GM21529 (cell line): ENCODE results near the gene ACOT6.
A peak's percentile ranks its signal among the peaks of the same experiment; 100 is the strongest.
"Not testable (repeated sequence)": the region's sequence is repeated elsewhere in the genome, so short reads cannot be mapped to it uniquely, and the experiment has no call there.

Experiments used
- ATAC-seq: cut with Tn5 transposase; IDR thresholded peaks from one replicate; pipeline ENCODE4 v1.9.1; 2021; ENCODE audit not compliant: unreplicated experiment

ACOT6 gene

GRCh38 chr14:73612339-73613045, at the start of gene ACOT6:
TSS of gene ACOT6 (plus strand) at chr14:73612517. CDS start at chr14:73612572, 55 bp downstream.
- peak; percentile 80 for ATAC-seq

DNA sequence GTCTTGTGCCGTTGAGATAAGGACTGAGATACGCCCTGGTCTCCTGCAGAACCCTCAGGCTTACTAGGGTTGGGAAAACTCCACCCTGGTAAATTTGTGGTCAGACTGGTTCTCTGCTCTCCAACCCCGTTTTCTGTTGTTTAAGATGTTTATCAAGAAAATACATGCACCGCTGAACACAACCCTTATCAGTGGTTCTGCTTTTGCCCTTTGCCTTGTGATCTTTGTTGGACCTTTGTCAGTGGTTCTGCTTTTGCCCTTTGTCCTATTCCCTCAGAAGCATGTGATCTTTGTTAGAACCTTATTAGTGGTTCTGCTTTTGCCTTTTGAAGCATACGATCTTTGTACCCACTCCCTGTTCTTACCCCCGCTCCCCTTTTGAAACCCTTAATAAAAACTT, 49.6 kb upstream of the ACOT6 start:
- not testable (repeated sequence) for ATAC-seq

DNA sequence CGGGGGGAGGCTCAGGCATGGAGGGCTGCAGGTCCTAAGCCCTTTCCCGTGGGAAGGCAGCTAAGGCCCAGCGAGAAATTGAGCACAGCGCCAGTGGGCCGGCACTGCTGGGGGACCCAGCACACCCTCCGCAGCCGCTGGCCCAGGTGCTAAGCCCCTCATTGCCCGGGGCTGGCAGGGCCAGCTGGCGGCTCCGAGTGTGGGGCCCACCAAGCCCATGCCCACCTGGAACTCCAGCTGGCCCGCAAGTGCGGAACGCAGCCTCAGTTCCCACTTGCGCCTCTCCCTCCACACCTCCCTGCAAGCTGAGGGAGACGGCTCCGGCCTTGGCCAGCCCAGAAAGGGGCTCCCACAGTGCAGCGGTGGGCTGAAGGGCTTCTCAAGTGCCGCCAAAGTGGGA, 45.9 kb upstream of the ACOT6 start:
- ATAC-seq = not testable (repeated sequence)

- not testable (repeated sequence) for ATAC-seq
These were observed 45.4 kb upstream of the ACOT6 start for GRCh38 chr14:73566935-73567334.

DNA sequence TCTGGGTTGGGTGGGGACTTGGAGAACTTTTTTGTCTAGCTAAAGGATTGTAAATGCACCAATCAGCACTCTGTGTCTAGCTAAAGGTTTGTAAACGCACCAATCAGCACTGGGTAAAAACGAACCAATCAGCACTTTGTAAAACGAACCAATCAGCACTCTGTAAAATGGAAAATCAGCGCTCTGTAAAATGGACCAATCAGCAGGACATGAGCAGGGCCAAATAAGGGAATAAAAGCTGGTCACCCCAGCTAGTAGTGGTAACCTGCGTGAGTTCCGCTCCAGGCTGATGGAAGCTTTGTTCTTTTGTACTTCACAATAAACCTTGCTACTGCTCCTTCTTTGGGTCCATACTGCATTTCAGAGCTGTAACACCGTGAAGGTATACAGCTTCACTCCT, 45.0 kb upstream of the ACOT6 start:
- no peak for ATAC-seq

DNA sequence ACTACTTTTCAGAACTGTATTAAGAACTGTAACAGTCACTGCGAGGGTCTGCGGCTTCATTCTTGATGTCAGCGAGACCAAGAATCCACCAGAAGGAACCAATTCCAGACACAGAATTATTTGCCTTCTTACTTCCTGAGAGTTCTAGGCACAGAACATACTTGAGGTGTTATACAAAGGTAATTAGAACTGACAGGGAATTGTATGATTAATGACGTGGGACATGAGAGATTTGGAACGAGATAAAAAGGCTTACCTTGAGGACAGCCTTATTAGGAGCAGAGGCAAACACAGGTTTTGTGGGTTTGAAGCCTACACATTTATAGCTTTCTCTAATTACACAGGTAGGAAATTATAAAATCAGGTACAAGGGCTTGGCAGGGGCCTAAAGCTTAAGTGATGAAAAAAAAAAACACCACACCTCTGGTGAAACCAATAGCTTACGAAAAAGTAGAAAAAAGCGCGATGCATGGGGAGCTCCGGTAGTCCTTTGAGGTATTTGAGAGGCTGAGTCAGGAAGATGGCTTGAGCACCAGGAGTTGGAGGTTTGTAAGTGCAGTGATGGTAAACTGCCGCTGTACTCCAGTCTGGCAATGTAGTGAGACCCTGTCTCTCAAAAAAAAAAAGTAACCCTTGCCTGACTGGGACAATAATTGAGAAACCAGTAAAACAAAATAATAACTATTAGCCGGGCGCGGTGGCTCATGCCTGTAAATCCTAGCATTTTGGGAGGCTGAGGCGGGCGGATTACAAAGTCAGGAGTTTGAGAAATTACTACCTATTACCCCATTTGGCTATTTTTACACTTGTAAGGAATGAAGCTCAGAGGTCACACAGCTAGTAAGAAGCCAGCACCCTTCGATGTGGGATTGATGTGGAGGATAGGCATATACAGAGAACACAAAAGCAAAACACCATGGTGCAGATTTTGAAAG, 44.1 kb upstream of the ACOT6 start:
- ATAC-seq = no peak

DNA sequence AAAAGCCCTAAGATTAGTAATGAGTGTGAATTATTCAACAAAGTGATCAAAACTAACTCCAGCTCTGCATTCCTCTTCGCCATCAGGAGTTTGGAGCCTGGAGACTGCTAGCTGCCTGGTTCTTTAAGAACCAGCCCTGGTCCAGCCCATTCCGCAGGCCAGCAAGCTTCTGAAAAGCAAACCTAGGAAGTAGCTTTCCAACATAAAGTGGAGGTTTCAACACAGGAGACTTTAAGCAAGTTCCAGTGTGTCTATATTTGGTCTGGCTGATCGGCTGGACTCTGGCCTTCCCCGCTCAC, 43.5 kb upstream of the ACOT6 start:
- not testable (repeated sequence) for ATAC-seq

DNA sequence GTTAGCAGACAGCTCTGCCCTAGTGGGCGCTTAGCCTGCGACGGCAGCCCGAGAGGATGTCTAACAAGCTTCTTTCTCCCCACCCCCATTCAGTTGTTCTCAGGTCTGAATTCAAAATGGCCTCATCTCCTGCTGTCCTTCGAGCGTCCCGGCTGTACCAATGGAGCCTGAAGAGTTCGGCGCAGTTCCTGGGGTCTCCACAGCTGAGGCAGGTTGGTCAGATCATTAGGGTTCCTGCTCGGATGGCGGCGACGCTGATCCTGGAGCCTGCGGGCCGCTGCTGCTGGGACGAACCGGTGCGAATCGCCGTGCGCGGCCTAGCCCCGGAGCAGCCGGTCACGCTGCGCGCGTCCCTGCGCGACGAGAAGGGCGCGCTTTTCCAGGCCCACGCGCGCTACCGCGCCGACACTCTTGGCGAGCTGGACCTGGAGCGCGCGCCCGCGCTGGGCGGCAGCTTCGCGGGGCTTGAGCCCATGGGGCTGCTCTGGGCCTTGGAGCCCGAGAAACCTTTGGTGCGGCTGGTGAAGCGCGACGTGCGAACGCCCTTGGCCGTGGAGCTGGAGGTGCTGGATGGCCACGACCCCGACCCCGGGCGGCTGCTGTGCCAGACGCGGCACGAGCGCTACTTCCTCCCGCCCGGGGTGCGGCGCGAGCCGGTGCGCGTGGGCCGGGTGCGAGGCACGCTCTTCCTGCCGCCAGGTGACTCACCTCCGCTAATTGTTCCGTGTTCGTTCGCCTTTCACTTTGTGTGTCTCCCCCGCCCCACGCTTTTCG, 42.9 kb upstream of the ACOT6 start, which contains the start of gene ACOT2:
Gene ACOT2, plus strand, starts transcription at position 29 of the 774 bp plus-strand sequence. Its CDS starts 28 bp downstream, at position 57.
- peak; percentile 64 for ATAC-seq

DNA sequence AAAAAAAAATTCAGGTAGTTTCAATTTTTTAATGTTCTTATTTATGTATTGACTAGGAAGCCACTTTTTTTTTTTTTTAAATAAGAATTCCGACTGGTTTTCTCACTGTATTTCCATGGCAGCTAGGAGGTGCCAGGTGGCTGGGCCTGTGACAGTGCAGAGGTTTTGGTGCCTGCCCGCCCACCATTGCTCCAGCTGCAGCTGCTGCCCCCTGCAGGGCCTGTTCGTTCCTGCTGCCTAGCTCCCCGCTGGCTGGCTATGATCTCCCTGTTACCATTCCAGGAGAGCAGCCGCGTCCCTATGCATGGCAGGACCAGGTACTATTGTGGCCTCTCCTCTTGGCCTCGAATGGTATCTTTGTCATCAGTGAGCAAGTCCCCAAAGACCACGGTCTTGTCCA, 41.4 kb upstream of the ACOT6 start:
- peak; percentile 41 for ATAC-seq

DNA sequence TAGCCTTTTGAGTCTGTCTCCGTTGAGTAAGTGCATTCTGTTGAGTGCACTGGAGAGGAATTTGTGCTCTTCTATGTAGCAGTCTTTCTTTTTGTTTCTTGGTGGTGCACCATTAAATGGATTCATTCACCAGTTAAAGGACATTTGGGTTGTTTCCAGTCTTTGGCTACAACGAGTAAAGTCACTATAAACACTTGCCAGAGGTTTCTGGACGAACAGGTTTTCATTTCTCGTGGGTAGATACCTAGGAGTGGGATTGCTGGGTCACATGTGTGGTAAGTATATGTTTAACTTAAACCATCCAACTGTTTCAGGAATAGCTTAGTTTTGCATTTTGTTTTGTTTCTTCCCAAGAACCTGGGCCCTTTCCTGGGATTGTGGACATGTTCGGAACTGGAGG, 39.3 kb upstream of the ACOT6 start:
- not testable (repeated sequence) for ATAC-seq

DNA sequence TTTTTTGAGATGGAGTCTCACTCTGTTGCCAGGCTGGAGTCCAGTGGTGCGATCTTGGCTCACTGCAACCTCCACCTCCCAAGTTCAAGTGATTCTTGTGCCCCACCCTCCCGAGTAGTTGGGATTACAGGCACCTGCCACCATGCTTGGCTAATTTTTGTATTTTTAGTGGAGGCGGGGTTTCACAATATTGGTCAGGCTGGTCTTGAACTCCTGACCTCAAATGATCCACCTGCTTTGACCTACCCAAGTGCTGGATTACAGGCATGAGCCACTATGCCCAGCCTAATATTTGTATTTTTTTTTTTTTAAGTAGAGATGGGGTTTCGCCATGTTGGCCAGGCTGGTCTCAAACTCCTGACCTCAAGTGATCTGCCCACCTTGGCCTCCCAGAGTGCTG, 38.6 kb upstream of the ACOT6 start:
- not testable (repeated sequence) for ATAC-seq

GRCh38 chr14:73574251-73574650, 38.1 kb upstream of the ACOT6 start:
- not testable (repeated sequence) for ATAC-seq

GRCh38 chr14:73576391-73576790, 35.9 kb upstream of the ACOT6 start:
- no peak for ATAC-seq

GRCh38 chr14:73577214-73577613, 35.1 kb upstream of the ACOT6 start:
- ATAC-seq = not testable (repeated sequence)

- ATAC-seq = not testable (repeated sequence)
These were observed 30.0 kb upstream of the ACOT6 start for GRCh38 chr14:73582102-73582979.

GRCh38 chr14:73588695-73589094, 23.6 kb upstream of the ACOT6 start:
- no peak for ATAC-seq

- ATAC-seq = no peak
These were observed 23.2 kb upstream of the ACOT6 start for GRCh38 chr14:73589116-73589515.

- not testable (repeated sequence) for ATAC-seq
These were observed 21.7 kb upstream of the ACOT6 start for GRCh38 chr14:73590673-73591004.

DNA sequence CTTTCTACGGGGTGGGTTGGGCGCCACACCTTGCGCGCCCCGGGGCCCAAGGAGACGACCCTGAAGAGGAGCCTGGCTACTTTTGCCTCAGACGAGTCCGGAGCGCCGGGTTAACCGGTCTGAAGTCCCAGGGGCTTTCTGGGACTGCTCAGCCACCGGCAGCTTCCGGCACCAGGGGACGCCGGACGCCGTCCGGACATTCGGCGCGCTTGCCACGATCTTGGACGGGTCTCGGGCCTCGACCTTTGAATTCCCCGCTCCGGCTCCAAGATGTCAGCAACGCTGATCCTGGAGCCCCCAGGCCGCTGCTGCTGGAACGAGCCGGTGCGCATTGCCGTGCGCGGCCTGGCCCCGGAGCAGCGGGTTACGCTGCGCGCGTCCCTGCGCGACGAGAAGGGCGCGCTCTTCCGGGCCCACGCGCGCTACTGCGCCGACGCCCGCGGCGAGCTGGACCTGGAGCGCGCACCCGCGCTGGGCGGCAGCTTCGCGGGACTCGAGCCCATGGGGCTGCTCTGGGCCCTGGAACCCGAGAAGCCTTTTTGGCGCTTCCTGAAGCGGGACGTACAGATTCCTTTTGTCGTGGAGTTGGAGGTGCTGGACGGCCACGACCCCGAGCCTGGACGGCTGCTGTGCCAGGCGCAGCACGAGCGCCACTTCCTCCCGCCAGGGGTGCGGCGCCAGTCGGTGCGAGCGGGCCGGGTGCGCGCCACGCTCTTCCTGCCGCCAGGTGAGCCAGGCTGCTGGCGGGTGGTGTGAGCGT, 20.4 kb upstream of the ACOT6 start, which contains the start of gene ACOT4:
Gene ACOT4, plus strand, starts transcription at position 184 of the 760 bp plus-strand sequence. Its CDS starts 87 bp downstream, at position 271.
- ATAC-seq = peak; percentile 55
